ENCODE data around the gene TM2D3. TPM values are rescaled to one million over a fixed set of nuclear protein-coding genes. Genes with fewer than 3 reads are reported as not detected.

Gene TM2D3
- total and polyA plus RNA-seq, 2 donors (not counting 1 experiment from before 2014, with no cell fraction given) = 35.5 to 63.5 TPM

DNA sequence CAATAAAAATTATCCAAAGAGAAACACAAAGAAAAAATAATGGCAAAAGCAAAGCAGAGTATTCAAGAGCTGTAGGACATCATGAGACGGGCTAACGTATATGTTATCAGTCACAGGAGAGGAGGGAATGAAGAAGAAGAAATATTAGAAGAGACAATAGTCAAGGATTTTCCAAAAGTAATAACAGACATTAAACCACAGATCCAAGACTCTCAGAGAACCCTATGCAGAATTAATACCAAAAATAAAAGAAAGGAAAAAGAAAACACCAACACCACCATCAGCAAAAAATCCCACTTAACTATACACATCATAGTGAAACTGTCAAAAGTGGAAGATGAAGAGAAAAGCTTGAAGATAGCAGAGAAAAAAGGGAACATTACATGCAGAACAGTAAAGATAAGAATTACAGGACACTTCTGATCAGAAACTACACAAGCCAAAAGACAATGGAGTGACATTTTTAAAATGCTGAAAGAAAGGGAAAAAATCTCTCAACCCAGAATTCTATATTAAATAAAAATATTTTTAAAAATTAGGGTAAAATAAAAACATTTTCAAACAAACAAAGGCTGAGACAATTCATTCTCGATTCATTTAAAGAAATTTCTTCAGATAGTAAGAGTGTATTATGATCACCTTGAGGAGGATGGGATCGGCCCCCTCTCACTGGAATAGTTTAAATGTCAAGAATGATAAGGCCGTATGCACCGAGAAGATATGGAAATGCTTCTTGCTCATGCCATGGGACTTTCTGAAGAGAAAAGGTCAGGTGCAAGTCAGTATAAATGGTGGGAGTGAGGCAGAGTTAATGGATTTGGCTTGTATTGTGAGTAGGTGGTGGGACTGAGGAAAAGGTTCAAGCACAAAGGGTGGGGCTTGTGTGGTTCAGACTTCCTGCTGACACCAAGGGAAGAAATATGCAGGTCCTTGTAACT lies 28.5 kb downstream of the TM2D3 start:
- H3K9ac ChIP-seq (ENCODE audit: low read length) = no peak overlapping the region
- H3K4me3 Mint-ChIP-seq = no peak overlapping the region
- no peak overlapping the region for H3K4me2 ChIP-seq (replicated peaks; ENCODE audit: low read depth, low read length, poor library complexity, severe bottlenecking)
- no peaks in the 10 kb centered on the region for H4K20me1 ChIP-seq (ENCODE audit: control insufficient read depth, insufficient read depth, low read length, poor library complexity, severe bottlenecking)
- peaks cover 0 to 3% (median 3%) of the 10 kb centered on the region in 3 donors for H3K9me3 ChIP-seq (ENCODE audit: control extremely low read depth in 1 of 3, control insufficient read depth in 2 of 3, insufficient read depth in 1 of 3, low read length in 2 of 3)
- ChIA-PET POLR2A (no interaction called here), CTCF (interaction anchor here (1.6 kb wide), 1 partner anchor 8 kb away, joined by 3 read pairs; no protein-coding TSS in a partner anchor)
- no peak for TF ChIP-seq EZH2 (IDR thresholded peaks at IDR 0.05; ENCODE audit: borderline replicate concordance, insufficient read depth, low read depth, low read length, poor library complexity, severe bottlenecking)
- TF ChIP-seq, protein P1, sequence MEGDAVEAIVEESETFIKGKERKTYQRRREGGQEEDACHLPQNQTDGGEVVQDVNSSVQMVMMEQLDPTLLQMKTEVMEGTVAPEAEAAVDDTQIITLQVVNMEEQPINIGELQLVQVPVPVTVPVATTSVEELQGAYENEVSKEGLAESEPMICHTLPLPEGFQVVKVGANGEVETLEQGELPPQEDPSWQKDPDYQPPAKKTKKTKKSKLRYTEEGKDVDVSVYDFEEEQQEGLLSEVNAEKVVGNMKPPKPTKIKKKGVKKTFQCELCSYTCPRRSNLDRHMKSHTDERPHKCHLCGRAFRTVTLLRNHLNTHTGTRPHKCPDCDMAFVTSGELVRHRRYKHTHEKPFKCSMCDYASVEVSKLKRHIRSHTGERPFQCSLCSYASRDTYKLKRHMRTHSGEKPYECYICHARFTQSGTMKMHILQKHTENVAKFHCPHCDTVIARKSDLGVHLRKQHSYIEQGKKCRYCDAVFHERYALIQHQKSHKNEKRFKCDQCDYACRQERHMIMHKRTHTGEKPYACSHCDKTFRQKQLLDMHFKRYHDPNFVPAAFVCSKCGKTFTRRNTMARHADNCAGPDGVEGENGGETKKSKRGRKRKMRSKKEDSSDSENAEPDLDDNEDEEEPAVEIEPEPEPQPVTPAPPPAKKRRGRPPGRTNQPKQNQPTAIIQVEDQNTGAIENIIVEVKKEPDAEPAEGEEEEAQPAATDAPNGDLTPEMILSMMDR (IDR thresholded peaks at IDR 0.05) = no peak
- no peaks in the 10 kb centered on the region for H3K27me3 ChIP-seq (replicated peaks in 1 of 4; ENCODE audit: control extremely low read depth in 1 of 4, control insufficient read depth in 3 of 4, insufficient read depth in 4 of 4, low read length in 3 of 4)
- H3K4me1 Mint-ChIP-seq = peaks cover 3% of the 10 kb centered on the region
- no peak overlapping the region for H3K4me3 ChIP-seq (ENCODE audit: control extremely low read depth in 1 of 5, extremely low read depth in 1 of 5, insufficient read depth in 1 of 5, low read depth in 2 of 5, low read length in 4 of 5)
- 100% methylated on average over 3 of the region's 6 CpGs for WGBS (ENCODE audit: insufficient coverage)
- H3K4me1 ChIP-seq (ENCODE audit: control insufficient read depth in 2 of 2, insufficient read depth in 2 of 2, low read length in 2 of 2) = peaks cover 0 to 4% of the 10 kb centered on the region in 2 donors
- peaks cover 7% of the 10 kb centered on the region for H3K79me2 ChIP-seq (ENCODE audit: control insufficient read depth, insufficient read depth, low read length)
- no peak overlapping the region for H3K27ac Mint-ChIP-seq
- H3K36me3 ChIP-seq (replicated peaks in 1 of 2; ENCODE audit: control extremely low read depth in 1 of 2, control insufficient read depth in 1 of 2, extremely low read depth in 1 of 2, insufficient read depth in 2 of 2, low read length in 1 of 2) = peaks cover 0 to 15% of the 10 kb centered on the region in 2 experiments
- H3K27me3 Mint-ChIP-seq = no peaks in the 10 kb centered on the region
- H3K27ac ChIP-seq (ENCODE audit: low read length in 2 of 2) = no peak overlapping the region
- H2AFZ ChIP-seq (ENCODE audit: insufficient read depth, low read depth, low read length, poor library complexity, severe bottlenecking) = no peak overlapping the region
- intact Hi-C loops (cut with micrococcal nuclease) = no loop called here
- peaks cover 9% of the 10 kb centered on the region for H3K9me3 Mint-ChIP-seq (ENCODE audit: insufficient read depth)
- no peak for DNase-seq
- no peak for ATAC-seq (ENCODE audit: low read depth)

DNA sequence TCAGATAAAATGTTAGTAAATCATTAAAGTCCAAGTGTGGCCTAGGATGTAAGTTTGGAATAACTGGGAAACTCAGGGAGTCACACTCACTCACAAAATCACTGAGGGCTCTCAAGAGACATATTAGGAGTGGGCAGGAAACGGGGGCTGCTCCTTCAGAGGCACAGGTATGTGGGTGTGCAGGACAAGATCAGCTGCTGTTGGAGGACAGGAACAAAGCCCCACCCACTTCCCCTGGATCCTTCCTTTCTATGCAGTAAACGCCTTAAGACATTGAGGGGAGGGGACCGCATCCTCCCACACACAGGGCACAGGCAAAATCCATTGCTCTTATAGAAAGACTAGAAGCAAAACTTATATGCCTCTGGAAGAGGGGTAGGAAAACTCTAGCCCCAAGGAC lies 30.2 kb downstream of the TM2D3 start:
- peaks cover 7% of the 10 kb centered on the region for H3K79me2 ChIP-seq (ENCODE audit: control insufficient read depth, insufficient read depth, low read length)
- H3K4me2 ChIP-seq (replicated peaks; ENCODE audit: low read depth, low read length, poor library complexity, severe bottlenecking) = no peak overlapping the region
- no peak overlapping the region for H3K4me3 ChIP-seq (ENCODE audit: control extremely low read depth in 1 of 5, extremely low read depth in 1 of 5, insufficient read depth in 1 of 5, low read depth in 2 of 5, low read length in 4 of 5)
- TF ChIP-seq EZH2 (IDR thresholded peaks at IDR 0.05; ENCODE audit: borderline replicate concordance, insufficient read depth, low read depth, low read length, poor library complexity, severe bottlenecking) = no peak
- TF ChIP-seq, protein P1 (IDR thresholded peaks at IDR 0.05) = no peak
- peaks cover 0 to 15% of the 10 kb centered on the region in 2 experiments for H3K36me3 ChIP-seq (replicated peaks in 1 of 2; ENCODE audit: control extremely low read depth in 1 of 2, control insufficient read depth in 1 of 2, extremely low read depth in 1 of 2, insufficient read depth in 2 of 2, low read length in 1 of 2)
- Mint-ChIP-seq H3K9me3 (ENCODE audit: insufficient read depth) (peaks cover 9% of the 10 kb centered on the region), H3K4me1 (peaks cover 3% of the 10 kb centered on the region), H3K4me3 (no peak overlapping the region), H3K27ac (no peak overlapping the region), H3K27me3 (no peaks in the 10 kb centered on the region)
- DNase-seq (no peak), ATAC-seq (ENCODE audit: low read depth) (no peak)
- no peak overlapping the region for H2AFZ ChIP-seq (ENCODE audit: insufficient read depth, low read depth, low read length, poor library complexity, severe bottlenecking)
- H3K9me3 ChIP-seq (ENCODE audit: control extremely low read depth in 1 of 3, control insufficient read depth in 2 of 3, insufficient read depth in 1 of 3, low read length in 2 of 3) = peaks cover 0 to 3% (median 3%) of the 10 kb centered on the region in 3 donors
- H3K4me1 ChIP-seq (ENCODE audit: control insufficient read depth in 2 of 2, insufficient read depth in 2 of 2, low read length in 2 of 2) = peaks cover 0 to 4% of the 10 kb centered on the region in 2 donors
- H3K9ac ChIP-seq (ENCODE audit: low read length) = no peak overlapping the region
- no peak overlapping the region for H3K27ac ChIP-seq (ENCODE audit: low read length in 2 of 2)
- ChIA-PET POLR2A (no interaction called here), CTCF (interaction anchor here (1.6 kb wide), 1 partner anchor 18 kb away, joined by 4 read pairs; no protein-coding TSS in a partner anchor)
- no peaks in the 10 kb centered on the region for H4K20me1 ChIP-seq (ENCODE audit: control insufficient read depth, insufficient read depth, low read length, poor library complexity, severe bottlenecking)
- intact Hi-C loops (cut with micrococcal nuclease) = no loop called here
- WGBS (ENCODE audit: insufficient coverage) = no CpG with 5 or more reads among the region's 3 CpGs
- no peaks in the 10 kb centered on the region for H3K27me3 ChIP-seq (replicated peaks in 1 of 4; ENCODE audit: control extremely low read depth in 1 of 4, control insufficient read depth in 3 of 4, insufficient read depth in 4 of 4, low read length in 3 of 4)

All from B cell (primary cell).